Activated naive CD8-positive, alpha-beta T cell treated with anti-CD3 and anti-CD28 coated beads, Interleukin-2, amount 50 U/mL, for 16 hours (primary cell): Measurements from ENCODE around the gene SAMD10.
A peak's percentile ranks its signal among the peaks of the same experiment; 100 is the strongest.
"Not testable (repeated sequence)": the region's sequence is repeated elsewhere in the genome, so short reads cannot be mapped to it uniquely, and the experiment has no call there.

Experiments used
- DNase-seq: peaks from one replicate; pipeline ENCODE4 v3.0.0-alpha.2; 2020; ENCODE audit warnings: low read depth, low spot score

Gene SAMD10

DNA sequence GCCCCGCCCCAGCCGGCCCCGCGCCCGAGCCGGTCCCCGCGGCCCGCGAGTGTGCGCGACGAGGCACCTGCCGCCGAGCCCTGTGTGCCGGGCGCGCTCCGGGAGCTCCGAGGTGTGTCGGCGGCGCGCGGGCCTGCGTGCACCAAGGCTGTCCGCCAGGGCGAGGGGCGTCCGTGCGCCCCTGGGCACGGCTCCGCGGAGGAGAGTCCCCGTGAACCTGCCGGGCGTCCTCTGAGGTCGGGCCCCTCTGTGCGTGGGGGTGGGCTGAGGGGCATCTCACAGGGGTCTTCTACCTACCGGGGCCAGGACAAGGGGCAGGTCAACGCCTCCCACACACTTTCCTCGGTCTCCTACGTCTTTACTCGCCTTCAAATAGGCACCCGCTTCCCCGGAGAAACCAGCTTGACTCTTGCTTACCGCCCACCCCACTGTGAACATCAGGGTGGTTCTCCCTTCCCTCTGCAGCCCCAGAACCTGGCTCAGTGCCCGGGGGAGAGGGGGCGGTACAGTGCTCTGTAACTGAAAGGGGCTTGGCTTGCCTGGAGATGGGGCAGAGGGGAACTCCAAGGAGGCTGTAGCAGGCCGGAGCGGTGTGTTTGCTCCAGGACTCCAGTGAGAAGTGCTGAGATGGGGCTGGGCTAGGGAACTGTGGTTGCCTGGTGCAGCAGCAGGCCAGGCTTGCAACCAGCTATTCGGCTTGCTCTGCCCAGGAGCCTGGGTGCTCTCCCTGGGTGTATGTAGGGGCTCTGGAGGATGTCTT lies at the start of gene SAMD10:
SAMD10 (minus strand) TSS at position 86 of the 760 bp plus-strand sequence. CDS start 175 bp downstream, outside the sequence.
- peak; percentile 84 for DNase-seq

GRCh38 chr20:64027981-64028685 lies 48.7 kb upstream of the SAMD10 start:
- no peak for DNase-seq

GRCh38 chr20:64025826-64026412 lies 46.5 kb upstream of the SAMD10 start:
- no peak for DNase-seq

- DNase-seq = no peak
Observed at GRCh38 chr20:64025101-64025825, 45.8 kb upstream of the SAMD10 start.

GRCh38 chr20:64024141-64024990 lies 44.9 kb upstream of the SAMD10 start:
- no peak for DNase-seq

DNA sequence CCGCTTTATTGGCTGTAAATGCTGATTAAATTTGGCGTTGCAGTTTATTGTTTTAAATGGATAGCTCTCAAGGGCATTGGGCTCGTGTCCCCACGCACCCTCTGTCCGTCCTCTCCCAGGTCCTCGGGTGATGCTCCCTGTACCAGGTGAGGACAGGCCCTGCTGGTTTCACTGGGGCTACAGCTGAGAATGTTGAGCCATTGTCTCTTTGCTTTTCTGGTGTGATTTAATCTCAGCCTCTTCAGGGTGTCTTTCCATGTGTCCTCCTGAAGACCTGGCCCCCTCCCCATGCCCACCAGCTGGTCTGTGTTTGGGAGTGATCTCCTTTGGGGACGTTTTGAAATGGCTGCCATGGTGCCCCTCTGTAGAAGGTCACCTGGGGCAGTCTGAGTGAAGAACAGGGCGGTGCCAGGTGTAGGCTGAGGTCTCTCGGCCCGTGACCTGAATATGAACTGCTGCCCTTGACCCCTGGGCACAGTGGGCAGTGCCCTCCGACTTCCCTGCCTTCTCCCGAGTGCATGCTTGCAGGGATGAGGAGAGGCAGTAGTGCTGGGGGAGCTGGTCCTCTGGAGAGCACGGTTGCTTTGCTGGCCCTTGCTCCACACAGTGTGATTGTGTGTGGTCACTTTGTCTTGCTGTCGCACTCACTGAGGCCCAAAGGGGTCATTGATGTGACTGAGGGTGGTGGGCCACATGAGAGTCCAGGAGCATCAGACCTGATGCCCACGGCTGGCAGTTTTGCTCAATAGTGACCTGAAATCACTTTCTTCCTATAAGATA lies 44.1 kb upstream of the SAMD10 start:
- DNase-seq = no peak

- DNase-seq = no peak
Observed at GRCh38 chr20:64022671-64023360, 43.4 kb upstream of the SAMD10 start.

DNA sequence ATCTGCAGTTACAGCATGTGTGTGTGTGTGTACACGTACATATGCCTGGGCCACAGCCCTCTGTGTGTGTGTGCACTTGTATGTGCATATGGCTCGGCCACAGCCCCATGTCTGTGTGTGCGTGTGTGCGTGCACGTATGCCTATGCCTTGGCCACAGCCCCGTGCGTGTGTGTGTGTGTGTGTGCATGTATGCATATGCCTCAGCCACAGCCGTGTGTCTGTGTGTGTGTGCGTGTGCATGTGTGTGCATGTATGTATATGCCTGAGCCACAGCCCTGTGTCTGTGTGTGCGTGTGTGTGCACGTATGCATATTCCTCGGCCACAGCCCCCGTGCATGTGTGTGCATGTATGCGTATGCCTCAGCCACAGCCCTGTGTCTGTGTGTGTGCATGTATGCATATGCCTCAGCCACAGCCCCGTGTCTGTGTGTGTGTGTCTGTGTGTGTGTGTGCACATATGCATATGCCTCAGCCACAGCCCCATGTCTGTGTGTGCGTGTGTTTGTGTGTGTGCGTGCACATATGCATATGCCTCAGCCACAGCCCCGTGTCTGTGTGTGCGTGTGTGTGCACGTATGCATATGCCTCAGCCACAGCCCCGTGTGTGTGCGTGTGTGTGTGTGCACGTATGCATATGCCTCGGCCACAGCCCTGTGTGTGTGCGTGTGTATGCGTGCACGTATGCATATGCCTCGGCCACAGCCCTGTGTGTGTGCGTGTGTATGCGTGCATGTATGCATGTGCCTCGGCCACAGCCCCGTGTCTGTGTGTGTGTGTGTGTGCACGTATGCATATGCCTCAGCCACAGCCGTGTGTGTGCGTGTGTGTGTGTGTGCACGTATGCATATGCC lies 41.9 kb upstream of the SAMD10 start:
- DNase-seq = no peak

GRCh38 chr20:64015635-64016034 lies 36.2 kb upstream of the SAMD10 start:
- no peak for DNase-seq

DNA sequence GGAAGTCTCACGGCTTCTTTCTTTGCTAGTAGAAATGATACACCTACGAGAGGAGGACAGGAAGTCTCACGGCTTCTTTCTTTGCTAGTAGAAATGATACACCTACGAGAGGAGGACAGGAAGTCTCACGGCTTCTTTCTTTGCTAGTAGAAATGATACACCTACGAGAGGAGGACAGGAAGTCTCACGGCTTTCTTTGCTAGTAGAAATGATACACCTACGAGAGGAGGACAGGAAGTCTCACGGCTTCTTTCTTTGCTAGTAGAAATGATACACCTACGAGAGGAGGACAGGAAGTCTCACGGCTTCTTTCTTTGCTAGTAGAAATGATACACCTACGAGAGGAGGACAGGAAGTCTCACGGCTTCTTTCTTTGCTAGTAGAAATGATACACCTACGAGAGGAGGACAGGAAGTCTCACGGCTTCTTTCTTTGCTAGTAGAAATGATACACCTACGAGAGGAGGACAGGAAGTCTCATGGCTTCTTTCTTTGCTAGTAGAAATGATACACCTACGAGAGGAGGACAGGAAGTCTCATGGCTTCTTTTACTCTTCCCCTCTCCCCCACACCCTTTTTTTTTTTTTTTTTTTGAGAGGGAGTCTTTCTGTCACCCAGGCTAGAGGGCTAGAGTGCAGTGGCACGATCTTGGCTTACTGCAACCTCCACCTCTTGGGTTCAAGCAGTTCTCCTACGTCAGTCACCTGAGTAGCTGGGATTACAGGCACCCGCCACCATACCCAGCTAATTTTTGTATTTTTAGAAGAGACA lies 33.1 kb upstream of the SAMD10 start:
- DNase-seq = not testable (repeated sequence)

DNA sequence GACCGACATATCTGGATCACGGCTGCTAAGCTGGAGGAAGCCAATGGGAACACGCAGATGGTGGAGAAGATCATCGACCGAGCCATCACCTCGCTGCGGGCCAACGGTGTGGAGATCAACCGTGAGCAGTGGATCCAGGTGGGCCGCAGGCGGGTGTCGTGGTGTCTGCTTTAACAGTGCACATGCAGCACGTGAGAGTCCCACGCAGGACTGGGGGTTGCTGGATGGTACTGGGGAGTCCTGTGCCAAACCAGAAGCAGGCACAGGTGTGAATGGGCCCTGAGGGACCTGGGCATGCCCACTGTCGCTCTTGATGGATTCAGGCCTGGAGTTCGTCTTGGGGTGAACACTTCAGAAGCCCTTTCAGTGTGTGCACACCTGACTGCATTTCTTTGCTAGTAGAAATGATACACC lies 31.9 kb upstream of the SAMD10 start:
- no peak for DNase-seq

GRCh38 chr20:64010711-64011237 lies 31.3 kb upstream of the SAMD10 start:
- no peak for DNase-seq

- no peak for DNase-seq
Observed at GRCh38 chr20:64009811-64010387, 30.5 kb upstream of the SAMD10 start.

DNA sequence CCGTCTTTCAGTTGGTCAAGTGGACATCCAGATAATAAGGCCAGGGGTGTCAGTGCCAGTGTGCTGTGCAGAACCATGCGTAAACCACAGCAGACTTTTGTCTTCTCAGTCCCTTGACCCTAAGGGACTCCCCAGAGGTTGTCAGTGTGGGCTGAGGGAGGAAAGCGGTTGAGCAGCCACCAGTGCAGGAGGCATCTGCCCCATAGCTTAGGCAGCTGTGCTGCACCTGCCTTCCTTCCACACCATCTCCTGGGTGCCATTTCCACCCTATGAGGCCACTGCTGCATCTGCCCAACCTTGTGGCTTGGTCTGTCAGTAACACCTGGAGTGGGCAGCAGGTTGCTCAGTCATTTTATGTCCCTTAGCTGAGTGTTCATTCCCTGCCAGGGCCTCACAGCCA lies 27.5 kb upstream of the SAMD10 start:
- DNase-seq = no peak

GRCh38 chr20:64006490-64006889 lies 27.0 kb upstream of the SAMD10 start:
- DNase-seq = no peak

DNA sequence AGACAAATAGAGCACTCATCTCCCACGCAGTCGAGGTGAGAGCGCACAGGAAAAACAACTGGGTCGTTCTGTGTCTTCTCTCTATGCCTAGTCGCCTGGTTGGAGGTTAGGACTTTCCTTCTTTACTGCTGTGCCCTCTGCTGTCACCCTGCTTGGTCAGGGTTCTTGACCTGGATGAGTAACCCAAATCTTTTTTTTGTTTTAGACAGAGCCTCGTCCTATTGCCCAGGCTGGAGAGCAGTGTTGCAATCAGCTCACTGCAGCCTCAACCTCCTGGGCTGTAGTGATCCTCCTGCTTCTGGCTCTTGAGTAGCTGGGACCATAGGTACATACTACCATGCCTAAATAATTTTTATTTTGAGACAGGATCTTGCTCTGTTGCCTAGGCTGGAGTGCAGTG lies 26.0 kb upstream of the SAMD10 start:
- DNase-seq = no peak

- DNase-seq = no peak
Observed at GRCh38 chr20:64003960-64004725, 24.7 kb upstream of the SAMD10 start.
